HG02571 (cell line): ENCODE data around the gene CHKA.

ENCODE experiments used
- ATAC-seq: cut with Tn5 transposase; IDR thresholded peaks from one replicate; pipeline ENCODE4 v1.9.1; 2021; ENCODE audit warnings: mild to moderate bottlenecking, moderate library complexity; ENCODE audit not compliant: unreplicated experiment

CHKA gene

DNA sequence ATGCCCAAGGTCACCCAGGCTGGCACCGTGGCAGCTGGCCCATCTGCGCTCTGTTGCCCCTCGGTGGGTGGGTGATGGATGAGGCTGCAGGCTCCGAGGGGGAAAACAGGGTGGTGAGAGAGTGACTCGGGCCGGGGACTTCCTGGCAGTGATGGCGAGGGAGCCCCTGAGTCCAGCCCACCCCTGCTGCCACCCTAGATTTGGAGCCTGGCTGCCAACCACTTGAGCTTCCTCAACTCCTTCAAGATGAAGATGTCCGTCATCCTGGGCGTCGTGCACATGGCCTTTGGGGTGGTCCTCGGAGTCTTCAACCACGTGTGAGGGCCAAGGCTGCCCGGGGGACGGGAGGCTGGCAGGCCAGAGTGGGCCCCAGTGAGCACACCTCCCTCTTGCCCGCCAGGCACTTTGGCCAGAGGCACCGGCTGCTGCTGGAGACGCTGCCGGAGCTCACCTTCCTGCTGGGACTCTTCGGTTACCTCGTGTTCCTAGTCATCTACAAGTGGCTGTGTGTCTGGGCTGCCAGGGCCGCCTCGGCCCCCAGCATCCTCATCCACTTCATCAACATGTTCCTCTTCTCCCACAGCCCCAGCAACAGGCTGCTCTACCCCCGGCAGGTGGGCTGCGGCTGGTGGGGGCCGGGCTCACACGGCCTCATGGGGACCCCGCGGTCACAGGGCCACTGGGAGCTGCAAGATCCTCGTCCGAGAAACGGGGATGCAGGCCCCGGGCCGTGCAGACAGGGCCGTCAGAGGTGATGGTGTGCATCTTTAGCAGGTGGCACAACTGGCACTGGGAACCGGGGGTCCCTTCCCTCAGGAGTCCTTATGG, 72.3 kb downstream of the CHKA start:
- ATAC-seq: no peak

DNA sequence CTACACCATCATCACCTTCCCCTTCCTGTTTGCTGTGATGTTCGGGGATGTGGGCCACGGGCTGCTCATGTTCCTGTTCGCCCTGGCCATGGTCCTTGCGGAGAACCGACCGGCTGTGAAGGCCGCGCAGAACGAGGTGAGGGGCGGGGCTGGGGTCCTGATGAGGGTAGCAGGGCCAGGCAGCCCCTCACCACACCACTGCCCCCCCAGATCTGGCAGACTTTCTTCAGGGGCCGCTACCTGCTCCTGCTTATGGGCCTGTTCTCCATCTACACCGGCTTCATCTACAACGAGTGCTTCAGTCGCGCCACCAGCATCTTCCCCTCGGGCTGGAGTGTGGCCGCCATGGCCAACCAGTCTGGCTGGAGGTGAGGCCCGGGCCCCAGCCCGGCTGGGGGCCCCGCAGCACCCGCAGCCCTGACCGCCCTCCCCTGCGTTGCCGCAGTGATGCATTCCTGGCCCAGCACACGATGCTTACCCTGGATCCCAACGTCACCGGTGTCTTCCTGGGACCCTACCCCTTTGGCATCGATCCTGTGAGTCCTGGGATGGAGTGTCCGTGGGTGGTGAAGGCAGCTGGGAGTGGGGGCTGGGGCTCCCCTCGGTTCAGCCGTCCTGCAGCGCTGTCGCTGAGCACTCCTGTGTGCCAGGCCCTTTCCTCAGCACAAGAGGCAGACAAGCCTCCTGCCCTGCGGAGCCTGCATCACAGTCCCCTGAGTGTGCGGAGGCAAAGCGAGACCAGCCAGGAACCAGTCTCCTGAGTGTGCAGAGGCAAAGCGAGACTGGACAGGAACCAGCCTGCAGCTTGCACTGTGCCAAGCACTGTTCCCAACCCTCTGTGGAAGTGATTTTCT, 73.5 kb downstream of the CHKA start:
- no peak for ATAC-seq

DNA sequence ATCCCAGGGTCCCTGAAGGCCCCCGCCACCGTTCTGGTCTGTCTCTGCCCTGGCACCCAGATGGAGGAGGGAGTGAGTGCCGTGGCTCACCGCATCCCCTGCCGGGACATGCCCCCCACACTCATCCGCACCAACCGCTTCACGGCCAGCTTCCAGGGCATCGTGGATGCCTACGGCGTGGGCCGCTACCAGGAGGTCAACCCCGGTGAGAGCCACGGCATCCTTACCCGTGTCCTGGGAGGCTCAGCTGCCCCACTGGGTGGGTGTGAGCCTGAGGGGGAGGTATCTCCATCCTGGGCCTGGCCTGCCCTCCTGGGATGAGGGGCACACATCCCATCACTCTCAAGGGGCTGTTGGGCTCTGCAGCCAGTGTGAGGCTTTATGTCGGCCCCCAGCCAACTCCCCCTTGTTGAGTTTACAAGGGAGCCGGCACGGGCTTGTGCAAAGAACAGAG, 76.3 kb downstream of the CHKA start:
- no peak for ATAC-seq

DNA sequence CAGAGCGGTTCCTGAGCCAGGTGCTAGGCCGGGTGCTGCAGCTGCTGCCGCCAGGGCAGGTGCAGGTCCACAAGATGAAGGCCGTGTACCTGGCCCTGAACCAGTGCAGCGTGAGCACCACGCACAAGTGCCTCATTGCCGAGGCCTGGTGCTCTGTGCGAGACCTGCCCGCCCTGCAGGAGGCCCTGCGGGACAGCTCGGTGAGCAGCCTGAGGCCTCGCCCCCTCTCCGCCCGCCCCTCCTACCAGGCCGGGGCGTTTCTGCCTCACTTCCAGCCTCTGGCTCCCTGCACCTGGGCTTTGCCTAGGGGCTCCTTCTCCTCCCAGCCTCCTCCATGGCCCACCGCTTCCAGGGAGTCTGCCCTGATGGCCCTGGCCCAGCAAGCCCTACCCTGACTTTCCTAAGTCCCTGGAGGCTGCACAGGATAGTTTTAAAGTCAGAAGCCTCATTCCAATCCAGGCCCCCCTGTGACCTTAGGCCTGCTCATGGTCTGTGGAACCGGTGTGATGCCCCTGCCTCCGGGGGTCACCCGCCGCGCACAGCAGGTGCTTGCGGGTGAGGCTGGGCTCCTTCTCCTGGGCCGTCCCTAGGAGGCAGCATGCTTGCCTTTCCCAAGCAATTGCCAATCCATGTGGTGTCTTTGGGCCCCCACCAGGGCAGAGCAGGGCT, 76.9 kb downstream of the CHKA start:
- no peak for ATAC-seq

DNA sequence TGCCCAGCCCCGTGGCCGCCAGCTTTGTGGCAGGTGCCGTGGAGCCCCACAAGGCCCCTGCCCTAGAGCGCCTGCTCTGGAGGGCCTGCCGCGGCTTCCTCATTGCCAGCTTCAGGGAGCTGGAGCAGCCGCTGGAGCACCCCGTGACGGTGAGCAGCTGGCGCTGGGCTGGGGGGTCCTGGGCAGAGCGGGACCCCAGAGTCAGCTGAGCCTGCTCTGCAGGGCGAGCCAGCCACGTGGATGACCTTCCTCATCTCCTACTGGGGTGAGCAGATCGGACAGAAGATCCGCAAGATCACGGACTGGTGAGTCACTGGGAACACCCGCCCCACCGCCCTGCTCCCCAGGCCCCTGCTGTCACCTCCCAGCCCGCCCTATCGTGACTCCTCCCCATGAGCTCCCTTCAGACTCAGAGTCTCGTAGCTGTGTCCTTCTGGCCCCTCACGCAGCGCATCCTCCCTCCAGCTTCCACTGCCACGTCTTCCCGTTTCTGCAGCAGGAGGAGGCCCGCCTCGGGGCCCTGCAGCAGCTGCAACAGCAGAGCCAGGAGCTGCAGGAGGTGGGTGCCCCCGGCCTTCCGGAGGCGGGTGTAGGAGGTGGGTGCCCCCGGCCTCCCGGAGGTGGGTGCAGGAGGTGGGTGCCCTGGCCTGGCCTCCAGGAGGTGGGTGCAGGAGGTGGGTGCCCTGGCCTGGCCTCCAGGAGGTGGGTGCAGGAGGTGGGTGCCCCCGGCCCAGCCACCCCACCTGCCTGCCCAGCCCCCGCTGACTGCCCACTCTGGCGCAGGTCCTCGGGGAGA, 77.6 kb downstream of the CHKA start:
- no peak for ATAC-seq

DNA sequence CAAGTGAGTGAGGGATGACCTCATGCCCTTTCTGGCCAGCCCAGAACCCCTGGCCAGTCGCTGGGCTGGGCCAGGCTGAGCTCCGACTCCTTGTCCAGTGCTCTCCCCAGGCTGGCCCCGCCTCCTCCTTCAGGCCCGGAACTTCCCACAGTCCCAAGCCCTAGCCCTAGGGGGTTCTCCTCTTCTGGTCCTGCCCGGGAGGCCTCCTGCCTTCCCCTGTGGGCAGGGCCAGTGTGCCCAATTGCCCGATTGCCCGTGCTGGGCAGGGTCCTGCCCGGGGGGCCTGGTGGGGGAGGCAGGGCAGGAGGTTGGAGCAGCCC, 78.2 kb downstream of the CHKA start:
- ATAC-seq: no peak

DNA sequence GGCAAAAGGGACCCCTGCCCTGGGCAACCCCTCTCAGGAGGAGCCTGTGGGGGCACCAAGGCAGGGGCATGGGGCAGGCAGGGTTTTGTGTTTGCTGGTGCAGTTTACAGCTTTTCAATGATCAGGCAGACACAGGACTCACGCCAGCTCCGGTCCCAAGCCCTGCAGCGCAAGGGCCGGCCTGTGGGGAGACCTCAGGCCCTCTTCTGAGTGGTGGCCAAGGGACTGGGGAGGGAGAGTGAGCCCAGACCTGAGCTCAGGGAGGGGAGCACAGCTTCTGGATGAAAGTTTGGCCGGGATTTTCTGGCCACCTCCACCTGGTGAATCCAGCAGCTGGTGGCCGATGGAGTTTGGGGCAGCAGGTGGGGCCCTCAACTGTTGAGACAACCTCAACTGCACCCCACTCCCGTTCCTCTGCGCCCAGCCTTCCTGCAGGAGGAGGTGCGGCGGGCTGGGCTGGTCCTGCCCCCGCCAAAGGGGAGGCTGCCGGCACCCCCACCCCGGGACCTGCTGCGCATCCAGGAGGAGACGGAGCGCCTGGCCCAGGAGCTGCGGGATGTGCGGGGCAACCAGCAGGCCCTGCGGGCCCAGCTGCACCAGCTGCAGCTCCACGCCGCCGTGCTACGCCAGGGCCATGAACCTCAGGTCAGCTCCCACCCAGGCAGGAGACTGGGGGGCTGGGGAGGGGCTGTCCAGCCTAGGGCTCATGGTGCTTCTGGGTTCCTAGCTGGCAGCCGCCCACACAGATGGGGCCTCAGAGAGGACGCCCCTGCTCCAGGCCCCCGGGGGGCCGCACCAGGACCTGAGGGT, 78.8 kb downstream of the CHKA start:
- ATAC-seq: no peak

DNA sequence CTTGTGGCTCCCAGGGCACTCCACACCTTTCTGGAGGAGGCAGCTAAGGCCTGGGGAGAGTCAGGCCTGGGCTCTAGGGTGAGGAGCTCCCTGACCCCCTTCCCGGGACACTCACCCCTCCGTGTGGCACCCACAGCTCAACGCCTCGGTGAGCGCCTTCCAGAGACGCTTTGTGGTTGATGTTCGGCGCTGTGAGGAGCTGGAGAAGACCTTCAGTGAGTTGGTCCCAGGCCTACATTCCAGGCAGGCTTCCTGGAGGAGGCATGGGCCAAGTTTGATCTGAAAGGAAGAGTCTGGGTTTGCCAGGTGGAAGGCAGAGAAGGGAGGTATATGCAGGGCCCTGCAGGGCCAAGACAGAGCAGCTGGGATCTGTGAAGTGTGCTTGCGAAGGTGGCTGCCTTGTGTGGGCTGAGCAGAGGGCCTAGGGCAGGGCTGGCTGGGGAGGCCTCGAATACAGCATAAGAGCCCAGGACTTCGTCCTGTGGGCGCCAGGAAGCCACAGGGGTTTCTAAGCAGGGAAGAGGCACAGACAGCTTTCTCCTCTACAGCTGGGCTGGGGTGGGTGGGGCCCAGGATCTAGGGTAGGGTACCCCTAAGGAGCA, 79.5 kb downstream of the CHKA start:
- no peak for ATAC-seq

DNA sequence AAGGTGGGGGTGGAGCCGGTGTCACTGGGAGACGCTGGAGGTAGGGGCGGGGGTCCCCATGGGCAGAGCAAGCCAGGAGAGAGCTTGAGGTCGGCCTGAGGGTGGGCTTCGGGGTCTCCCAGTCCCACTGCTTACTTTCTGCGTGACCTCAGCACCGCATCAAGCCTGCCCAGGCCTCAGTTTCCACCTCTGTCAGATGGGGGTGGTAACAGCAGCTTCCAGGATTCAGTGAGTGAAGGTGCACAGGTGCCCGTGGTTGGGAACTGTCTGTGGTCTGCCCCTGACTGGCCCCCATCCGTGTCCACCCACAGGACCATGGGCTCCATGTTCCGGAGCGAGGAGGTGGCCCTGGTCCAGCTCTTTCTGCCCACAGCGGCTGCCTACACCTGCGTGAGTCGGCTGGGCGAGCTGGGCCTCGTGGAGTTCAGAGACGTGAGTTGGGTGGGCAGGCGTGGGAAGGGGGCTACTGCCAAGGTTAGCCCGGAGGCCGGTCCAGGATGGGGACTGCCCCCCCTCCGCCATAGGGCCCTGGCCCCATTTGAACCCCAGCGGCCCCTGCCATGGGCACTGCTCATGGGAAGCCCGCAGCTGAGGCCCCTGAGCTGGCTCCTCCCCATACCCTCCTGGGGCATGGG, 80.1 kb downstream of the CHKA start:
- no peak for ATAC-seq

DNA sequence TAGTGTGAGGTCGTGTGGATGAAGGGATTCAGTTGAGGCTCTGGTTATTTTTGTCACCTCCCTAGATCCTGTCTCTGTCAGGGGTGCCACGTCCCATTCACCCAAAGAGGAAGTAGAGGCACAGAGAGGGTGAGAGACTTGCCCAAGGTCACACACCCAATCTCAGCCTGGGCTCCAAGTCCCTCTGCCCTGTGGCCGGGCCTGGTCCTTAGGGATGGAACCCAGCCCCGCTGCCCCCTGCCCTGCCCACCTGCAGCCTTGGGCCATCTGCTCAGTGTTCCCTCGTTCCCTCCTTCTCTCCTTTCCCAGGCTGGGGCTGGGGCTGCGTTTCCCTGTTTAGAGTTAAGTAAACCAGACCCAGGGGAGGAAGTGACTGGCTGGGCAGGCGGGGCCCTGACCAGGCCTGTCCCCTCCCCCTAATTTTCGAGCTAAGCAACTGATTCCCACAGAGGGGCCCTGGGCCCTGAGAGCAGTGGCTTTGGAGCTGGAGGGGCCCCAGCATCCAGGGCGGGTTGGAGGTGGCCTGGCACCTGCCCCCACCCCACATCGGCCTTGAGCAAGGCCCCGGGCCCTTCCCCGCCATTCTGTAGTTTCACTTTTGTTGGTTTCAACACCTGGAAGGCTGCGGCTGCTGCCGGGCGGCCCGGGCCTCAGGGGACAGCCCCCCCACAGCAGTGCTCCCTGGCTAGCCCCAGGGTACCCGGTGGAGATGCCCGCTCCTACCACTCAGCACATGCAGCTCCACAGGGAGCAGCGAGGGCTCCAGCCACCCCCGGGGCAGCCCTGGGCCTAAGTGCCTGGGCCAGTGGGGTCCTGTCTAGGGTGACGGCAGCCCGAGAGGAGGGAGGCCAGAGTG, 80.9 kb downstream of the CHKA start:
- ATAC-seq: peak; percentile 49

DNA sequence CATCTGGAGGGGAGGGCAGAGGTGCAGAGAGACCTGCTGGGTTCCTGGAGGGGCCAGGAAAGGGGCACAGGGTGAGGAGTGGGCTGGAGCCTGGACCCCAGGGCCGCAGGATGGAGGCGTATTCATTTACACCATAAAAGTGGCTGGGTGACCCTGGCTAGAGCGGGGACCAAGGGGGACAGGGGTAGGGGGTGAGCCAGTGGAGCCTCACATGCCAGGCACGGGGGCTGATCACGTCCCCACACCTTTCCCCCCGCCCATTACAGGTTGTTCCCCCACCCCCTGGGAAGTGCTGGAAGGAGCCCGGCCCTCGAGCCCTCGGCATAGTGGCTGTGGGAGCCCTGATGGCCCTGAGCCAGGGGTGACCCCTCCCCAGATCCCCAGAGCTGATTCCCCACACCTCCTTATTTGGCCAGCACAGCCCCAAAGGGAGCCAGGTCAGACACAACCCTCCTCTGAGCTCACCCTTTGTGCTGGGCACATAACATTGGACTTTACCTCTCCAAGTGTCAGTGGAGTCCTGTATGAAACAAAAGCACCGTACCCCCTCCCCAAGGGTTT, 81.6 kb downstream of the CHKA start:
- no peak for ATAC-seq

DNA sequence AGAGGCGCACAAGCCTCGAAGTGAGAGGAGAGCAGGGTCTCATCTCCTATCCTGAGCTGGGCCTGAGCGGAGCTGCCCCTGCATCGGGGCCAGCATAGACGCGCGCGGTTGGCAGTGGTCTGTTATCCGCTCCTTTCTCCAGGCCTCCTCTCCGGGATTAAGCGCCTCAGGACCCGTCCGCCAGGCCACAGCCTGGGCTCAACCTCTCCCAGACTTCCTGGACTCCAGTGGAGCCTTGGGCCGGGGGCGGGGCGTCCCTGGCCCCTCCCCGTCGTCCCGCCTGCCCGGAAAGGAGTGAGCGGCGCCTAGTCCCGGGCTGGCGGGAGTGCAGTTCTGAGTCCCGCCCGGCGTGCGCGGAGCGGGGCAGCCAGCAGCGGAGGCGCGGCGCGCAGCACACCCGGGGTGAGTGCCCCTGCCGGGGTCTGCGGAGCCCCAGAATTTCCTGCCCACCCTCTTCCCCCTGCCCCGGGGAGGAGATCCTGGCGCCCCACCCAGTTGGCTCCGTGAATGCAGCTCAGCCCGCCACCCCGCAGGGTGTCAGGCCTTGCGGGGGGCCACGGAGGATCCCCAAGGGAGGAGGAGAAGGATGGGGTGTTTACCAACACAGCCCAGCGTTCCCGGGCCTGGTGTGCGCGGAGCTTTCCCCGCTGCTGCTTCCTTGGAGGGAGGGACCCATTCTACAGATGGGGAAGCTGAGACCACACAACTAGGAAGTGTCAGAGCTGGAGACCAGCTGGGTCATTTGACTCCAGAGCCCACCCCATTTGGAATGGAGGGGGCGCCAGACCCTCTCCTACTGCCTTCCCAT, 82.3 kb downstream of the CHKA start, which contains the start of gene TCIRG1:
TSS of gene TCIRG1 (plus strand) at position 308 of the 808 bp plus-strand sequence. CDS start 2,247 bp downstream, outside the sequence.
- ATAC-seq: no peak

DNA sequence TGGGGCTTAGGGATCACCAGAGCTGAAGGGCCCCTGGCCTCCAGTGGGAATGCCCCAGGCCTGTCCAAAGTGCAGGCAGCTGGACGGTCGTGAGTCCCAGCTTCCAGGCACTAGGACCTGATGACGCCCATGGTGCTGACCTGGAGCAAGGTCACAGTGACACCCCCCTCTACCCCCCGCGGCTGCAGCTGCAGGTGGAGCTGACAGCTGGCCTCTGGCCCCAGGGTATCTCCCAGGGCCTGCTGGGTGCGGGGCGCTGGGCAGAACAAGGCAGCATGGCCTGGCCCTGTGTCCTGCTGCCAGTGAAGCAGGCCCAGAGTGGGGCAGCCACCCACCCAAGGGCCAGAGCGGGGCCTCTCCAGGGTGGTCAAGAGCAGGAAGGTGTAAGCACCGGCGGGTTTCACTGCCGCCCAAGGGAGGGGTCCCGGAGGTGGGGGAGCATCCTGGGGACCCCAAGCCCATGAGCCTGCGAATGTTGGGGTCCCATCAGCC, 82.9 kb downstream of the CHKA start:
- ATAC-seq: no peak

DNA sequence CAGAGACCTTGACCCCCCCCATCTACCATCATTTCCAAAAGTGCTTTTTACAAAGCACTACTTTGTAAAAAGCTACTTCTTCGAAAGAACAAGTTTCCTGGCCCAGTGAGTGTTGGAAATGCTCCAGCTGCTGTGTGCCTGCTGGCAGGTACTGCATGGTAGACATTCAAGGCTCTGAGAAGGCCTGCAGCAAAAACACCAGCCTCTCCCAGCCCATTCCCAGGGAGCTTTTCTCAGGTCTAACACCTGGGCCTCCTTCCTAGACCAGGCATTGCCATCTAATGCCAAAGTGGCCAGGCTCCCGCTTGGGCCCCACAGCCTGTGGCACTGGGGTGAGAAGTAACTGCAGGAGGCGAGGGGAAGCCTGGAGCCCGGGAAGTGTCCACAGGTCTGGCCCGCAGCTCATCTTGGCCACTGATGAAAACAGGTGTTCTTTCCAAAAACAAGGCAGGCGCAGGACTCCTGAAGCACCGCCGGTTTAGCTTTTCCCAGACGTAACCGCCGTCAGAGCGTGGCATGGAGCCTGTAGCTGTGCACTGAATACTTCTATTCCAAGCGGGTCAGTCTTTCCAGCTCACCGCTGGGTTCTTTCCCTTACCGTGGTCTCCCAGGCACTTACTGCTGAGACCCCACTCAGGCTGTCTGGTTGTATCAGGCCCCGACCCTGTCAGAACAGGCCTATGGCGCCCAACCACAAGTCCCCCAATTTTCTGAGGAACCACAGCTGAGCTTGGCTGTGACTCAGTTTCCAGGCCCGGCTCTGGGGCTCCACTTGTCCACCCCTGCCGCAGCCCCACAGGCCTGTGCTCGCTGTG, 83.6 kb downstream of the CHKA start:
- ATAC-seq: no peak

DNA sequence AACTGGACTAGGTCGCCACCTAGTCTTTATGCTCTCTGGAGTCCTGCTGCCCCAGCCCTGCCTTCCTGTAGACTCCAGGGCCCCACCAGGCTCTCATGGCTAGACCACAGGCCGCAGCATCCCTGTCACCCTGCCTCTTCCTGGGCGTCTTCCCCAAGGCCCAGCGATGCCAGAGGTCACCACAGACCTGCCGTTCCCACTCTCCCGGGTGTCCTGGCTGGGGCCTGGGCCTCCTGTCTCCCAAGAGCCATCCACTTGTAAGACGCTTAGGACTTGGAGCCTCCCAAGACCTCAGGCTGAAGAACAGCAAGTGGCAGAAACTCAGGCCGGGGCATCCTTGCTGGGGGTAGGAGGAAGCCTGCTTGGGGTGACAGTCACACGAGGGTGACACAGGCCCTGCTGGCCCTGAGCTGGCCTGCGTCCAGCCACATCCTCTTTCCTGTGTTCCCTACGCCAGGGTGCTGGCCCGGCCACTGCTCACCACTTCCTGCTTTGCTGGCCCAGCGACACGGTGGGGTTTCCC, 84.4 kb downstream of the CHKA start:
- no peak for ATAC-seq
